ENCODE results near the gene DTNA.
"Not testable (repeated sequence)": the region's sequence is repeated elsewhere in the genome, so short reads cannot be mapped to it uniquely, and the experiment has no call there.

Gene DTNA

DNA sequence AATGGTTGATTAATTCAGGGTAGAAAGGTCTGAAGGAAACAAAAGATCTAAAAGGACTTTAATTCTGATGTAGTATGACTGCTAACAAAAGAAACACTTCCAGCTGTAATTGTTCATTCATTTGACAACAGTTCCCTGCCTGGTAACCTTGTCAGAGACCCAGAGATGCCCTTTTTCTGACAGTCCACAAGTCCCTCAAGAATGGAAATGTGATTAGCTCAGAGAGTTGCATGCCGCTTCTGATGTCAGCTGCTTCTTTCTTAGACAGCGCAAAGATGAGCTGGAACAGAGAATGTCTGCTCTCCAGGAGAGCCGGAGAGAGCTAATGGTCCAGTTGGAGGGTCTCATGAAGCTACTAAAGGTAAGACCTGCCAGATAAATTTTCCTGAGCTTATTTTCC is 153.6 kb downstream of the DTNA start:
- no peak for DNase-seq

DNA sequence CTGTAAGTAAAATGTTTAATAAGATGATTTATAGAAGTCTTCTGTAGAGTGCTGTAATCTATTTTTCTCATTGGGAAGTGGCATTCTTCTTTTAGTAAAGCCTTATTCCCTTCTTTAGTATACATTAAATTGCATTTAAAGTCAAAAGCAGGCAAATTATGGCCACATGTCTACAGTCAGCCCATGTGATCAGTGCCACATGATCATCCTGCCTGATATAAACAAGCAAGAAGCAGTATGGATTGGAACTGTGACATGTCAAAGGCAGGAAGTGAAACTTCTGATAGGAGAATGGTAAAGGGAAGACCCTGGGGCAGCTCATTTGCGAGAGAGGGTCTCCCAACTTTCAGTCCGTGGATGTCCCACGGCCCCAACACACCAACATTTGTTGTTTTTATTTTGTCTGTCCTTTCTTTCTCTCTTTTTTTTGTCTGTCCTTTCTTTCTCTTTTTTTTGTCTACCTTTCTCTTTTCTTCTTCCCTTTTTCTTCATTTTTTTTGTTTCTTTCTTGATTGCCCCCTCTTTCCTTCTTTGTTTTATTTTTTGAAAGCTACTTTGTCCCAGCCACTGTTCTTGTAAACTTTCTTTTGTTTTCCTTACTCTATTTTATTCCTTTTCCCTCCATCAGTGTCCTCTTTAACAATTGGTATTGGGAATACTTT is 154.9 kb downstream of the DTNA start:
- DNase-seq: no peak

DNA sequence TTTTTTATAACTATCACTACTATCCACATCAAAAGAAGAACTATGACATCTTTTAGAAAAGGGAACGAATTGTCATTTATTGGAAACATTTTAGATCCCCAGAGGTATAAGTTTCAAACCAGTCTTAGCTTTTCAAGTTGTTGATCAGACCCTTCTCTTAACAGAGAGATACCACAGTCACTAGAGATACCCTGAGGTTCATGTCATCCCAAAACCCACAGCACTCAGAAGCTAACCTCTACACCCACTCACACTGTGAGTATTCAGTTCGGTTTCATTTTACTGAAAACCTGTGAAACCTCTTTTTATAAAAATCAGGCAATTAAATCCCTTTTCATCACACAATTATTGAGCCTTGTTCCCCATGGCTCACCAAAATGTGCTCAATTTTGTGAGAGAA is 156.2 kb downstream of the DTNA start:
- no peak for DNase-seq

DNA sequence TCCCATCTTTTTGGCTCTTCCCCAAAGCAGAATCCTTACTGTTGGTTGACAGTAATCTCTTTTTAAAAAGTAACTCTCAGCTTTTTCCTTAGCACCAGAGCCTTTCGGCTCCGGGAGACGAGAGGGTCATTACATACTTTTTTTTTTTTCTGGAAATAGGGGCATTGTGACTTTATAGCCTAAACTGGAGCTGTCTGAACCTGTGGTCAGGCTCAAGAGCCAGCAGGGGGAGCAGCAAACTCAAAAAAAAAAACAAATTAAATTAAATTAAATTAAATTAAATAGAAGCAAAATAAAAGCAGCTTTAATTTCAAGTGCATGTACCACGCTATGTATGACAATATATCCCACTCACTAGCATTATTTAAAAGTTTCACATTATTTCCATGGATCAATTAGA is 156.6 kb downstream of the DTNA start:
- peak in 1 of 3 experiments; percentile 28 for DNase-seq

DNA sequence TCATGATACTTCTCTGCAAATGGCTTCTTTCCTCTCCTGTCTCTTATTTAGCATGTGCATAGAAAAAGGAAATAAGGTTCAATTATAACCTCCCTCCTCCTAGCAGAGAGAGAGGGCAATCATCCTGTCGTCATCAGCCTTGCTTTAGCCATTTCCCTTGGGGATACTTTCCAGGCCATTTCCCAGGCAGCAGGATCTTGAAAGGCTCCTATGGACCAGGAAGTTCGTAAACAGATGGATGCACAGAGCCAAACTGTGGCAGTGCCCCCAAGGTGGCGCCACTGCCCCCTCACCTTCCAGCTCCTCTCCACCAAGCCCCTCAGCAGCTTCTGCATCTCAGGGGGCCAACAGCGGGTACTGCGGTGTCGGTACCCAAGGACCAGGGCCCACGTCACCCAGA is 157.4 kb downstream of the DTNA start:
- peak; percentile 10 to 69 (median 50) for DNase-seq

DNA sequence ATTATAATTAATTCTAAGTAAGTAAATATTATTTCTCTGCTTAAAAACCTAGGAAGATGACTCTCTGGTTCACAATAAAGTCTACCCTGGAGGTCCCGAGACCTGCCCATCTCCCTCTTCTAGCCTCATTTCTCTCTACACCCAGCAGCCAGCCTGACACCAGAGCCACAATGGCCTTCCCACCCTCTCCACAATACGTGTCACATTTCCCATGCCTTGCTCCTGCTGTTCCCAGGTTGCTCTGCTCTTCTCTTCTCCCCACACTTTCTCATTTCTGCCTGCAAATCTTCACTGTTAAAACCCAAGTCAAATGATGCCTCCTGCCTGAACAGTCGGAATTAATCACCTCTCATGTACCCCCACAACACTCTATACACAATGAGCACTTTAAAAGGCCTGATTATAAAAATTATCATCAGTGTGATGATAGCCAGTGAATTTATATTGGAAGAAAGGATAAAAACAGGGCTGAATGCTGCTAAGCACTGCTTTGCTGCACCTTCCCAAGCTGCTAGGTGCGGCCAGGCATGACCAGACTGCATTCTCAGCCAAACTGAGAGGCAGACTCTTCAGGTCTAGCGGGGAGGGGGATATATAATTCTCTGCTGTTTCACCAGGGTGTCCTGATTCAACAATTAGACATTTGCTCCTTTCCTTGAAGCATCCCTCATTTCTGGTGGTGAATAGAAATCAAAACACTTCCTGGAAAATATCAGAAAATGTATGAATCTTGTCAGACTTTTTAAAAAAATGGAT is 160.6 kb downstream of the DTNA start:
- peak in 2 of 3 experiments; percentile 46 to 47 for DNase-seq

DNA sequence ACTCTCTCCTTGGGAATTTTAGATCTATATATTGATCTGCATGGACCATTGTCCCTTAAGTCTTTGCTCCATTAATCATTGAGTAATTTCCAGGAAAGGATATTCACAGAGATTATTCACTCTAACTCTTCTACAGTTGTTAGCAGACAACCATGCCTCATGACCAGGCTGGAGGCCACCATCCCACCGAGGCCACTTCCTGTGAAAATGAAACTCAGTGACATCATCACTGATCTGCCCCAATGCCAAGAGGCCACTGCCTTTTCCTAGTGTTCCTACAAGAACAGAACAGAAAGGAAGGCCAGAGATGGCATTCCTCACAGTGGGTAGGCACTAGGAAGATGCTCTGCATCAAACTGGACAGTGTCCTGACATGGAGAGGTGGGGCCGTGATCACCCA is 161.3 kb downstream of the DTNA start:
- no peak for DNase-seq

DNA sequence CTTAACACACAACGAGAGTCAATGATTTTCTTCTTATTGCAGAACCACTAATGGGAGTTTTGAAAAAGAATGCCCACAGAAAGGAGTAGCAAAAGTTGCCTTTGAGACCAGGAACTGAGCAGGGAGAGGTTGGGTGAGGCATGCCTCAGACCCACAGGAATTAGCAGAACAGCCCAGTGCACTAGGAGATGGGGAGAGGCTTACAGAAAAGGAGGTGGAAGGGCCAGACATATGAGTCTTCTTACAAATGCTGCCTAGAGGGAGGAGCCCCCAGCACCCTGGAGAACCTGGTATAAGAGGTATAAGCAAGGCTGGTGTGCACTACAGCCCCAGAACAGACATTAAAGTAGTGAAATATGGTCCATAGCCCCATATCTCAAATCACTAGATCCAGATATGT is 162.0 kb downstream of the DTNA start:
- DNase-seq: no peak

DNA sequence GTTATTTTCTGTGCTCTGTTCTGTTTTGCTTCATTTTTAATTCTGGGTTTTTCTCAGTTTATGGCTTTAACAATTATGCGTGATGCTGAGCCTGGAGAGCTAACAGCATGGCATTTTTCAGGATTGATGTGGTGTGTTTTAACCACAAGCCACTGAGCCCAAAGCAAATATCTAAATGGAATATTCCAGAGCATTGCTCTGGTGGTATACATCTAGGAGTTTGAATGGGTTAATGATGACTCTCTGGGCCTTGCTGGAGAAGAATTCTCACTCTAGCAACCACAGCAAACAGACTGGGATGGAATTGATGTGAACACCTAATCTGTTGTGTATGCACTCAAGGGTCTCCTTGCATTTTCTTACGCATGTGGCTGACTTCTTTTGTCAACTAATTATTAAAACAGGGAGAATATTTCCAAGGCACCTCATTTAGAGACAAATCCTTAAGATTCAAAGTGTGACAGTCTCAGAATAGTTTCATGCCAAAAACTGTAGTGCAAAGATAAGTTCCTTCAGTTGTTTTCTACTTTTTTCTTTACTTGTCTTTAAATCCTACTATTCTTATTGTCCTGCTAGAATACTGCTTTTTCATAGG is 164.0 kb downstream of the DTNA start:
- no peak for DNase-seq

DNA sequence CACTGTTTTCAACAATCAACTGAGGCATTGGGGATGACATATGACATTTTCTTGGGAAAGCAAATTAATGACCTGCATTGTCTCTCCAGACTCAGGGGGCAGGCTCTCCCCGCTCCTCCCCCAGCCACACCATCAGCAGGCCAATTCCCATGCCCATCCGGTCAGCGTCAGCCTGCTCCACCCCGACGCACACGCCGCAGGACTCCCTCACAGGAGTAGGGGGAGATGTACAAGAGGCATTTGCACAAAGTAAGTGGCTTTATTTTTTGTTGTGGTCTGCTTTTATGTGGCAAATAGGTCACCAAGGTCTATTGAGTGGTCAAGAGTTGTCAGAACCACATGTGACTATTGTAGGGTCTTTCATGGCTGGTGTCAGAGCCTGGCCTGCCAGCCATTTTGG is 165.1 kb downstream of the DTNA start:
- no peak for DNase-seq

DNA sequence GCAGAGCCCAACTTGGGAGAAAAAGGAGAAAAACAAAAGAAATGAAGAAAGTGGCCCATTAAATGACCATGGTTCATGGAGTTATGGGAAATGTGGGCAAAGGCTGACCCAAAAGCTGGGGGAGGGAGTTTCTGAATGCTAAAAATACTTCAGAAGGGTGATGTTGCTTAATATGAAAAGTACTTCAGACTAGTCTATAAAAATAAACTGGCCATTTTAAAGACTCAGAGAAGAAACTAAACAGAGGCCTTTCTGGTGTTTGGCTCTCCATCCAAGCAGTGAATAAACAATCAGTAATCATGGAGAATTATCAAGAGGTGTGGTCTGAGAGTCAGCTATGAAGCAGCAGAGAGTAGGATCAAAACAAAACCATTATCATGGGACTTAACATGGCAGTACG is 170.3 kb downstream of the DTNA start:
- no peak for DNase-seq

DNA sequence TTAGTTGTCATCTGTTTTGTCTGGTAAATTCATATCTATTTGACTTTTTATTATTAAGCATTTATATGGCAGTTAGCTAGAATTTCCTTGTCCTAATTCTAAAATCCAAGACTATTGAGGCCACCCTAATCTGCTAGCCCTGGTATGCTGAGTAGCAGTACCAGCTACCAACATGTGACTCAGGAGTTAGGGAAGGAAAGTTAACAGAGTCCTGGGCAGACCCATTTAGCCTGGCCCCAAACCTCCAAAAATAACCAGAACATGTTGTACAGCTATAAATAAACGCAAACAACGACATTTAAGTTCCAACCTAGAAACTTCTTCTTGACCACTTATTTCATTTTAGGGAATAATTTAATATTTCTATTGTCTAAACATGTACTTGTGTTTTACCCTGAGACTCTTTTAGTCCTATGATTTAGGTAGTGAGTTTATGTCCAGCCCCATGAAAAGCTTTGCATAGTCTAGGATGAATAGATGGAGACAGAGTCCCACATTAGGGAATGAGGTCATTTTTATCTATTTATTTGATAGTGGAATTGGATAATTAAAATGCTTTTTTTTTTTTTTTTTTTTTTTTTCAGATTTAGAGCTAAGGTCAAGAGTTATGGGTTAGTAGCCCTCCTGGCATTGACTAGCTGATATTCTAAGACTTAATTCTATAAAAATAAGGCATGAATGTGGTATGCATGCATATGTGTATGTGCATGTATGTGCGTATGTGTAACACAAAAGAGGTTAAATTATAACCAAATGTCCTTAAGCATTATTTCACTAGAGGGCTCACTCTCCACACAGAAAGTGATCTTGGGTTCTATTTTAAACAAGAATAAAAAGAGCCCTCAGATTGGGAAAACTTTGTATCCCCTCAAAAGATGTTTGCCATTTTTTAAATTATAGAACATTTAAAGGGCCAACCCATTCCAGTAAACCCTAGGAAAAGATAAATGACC is 171.1 kb downstream of the DTNA start:
- peak in 1 of 3 experiments; percentile 24 for DNase-seq

DNA sequence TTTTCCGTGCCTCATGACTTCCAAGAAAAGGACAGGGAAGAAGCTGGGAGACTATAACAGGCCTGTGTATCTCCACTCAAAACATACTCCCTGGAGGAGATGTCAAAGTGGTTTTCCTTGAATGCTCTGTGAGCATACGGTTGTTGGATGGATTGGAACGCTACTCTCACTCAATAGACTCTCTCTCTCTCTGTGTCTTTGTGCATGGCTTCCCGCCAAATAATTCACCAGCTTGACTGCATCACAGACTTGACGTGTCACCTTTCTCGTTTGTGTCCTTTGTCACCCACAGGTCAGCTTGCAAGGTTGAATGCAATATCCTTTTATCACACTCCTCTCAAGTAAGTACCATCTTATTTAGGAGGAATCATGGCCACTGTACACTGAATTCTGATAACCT is 174.3 kb downstream of the DTNA start:
- no peak for DNase-seq

DNA sequence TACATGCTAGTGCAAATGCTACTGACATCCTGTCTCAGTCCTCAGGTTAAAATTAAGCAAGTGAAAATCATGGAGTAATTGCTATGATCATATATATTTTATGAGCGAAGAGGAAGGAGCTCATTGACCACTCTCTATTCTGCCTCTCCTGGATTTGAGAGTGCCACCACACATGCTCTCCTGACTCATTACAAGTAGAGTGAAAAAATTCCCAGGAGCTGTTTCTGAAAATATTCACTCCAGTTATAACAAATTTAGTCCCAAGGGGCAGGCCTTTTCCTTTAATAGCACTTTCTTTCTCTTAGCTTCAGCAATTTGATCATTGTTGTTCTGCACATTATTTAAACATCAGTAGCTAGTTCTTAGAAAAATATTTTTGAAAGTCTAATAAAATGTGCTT is 176.1 kb downstream of the DTNA start:
- no peak for DNase-seq

DNA sequence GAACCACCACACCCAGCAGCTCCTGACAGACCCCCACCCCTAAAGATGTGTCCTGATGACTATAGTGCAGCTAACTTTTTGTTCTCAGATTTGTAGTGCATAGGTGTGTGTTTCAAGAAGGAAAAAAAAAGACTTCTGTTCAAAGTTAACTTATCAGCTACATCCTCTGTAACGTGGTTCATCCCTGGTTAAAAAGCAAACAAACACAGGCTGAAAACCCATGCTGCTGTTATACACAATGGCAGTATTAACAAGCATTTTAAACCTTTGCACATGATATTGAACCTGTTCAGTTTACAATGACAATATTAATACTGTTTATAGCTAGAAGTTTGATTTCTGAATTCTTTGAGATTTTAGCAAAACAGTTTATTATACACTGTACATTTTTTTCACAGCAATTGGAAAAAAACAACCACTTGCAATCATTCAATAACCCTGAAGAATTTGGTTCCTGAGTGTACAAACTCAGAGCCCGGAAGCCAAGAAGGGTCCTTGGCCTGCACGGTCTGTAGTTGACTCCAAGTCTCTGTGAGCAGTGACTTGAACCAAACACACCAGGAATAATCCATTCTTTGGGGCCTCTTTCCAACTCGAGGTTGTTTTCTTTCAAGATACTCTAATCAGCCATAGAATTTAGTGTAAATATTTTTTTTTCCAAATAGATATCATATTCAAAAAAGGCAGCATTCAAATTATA is 177.9 kb downstream of the DTNA start:
- no peak for DNase-seq

DNA sequence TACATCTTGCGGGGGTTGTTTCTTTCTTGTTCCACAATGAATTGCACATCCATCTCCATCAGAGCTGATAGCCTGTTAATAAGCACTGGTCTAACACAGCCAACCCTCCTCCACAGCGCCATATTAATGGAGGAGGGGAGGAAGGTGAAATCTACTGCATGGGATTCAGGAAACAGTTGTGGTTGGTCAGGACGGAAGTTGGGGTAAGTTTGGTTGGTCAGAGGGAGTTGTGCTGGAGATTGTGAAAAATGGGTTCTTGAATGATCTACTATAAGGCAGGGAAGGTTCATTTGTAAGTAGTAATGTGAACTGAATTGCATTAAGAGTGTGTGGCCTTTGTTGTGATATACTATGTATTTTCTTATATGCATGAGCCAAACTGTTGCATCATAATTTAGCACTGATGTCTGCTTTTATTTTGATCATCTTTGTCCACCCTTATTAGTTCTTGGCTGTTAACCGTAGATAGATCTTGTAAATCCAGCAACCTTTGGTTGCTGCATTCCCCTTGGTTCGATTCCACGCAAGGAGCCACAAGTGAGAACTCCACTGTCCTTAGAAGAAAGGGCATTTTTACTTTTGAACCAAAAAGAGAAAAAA is 180.5 kb downstream of the DTNA start:
- no peak for DNase-seq

DNA sequence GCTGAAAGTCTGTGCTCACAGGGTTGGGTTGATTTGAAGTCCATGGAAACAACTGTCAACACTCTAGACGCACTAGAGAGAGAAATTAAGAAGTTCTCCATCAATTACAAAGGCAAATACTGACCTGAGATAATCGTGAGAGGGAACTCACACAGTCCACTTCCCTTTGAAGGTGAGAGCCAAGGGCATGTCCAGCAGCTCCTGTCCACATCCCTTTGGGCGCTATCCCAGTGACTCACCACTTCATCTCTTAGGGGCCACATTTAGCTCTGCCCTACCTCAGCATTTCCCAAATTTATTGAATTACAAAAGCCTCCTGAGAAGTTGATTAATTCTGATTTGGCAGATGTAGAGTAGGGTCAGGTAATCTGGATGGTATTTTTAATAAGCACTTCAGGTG is 182.3 kb downstream of the DTNA start:
- no peak for DNase-seq

DNA sequence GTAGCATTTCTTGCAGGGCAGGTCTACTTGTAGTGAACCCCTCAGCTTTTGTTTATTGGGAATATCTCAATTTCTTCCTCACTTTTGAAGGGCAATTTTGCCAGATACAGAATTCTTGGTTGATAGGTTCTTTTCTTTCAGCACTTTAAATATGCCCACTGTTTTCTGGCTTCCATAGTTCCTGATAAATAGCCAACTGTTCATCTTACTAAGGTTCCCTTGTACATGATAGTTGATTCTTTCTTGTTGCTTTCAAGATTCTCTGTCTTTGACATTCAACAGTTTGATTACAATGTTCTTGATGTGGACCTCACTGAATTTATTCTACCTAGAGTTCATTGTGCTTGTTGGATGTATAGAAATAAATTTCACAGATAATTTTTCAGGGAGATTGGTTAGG is 183.1 kb downstream of the DTNA start:
- no peak for DNase-seq

DNA sequence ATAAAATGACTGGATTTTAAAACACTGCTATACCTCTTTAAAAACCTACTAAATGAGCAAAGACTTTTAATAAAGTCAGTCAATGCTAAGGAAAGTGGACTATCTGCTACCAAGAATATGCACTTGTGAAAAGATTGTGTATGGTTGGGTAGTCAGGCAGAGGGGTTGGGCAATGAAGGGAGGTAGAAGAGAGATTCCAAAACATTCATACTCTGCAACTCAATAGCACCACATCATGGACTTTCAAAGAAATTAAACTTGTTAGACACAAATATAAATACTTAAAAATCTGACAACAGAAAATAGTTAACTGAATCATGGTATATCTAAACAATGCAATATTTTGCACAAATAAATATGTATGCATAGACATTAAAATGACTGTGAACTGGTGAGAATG is 191.2 kb downstream of the DTNA start:
- DNase-seq: peak in 1 of 3 experiments; percentile 13

DNA sequence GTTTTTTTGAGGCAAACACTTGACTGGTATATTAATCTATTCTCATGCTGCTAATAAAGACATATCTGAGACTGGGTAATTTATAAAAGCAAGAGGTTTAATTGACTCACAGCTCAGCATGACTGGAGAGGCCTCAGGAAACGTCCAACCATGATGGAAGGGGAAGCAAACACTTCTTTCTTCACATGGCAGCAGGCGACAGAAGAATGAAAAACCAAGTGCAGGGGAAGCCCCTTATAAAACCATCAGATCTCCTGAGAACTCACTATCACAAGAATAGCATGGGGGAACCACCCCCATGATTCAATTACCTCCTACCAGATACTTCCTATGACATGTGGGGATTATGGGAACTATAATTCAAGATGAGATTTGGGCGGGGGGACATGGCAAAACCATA is 194.9 kb downstream of the DTNA start:
- DNase-seq: peak in 1 of 3 experiments; percentile 10

DNA sequence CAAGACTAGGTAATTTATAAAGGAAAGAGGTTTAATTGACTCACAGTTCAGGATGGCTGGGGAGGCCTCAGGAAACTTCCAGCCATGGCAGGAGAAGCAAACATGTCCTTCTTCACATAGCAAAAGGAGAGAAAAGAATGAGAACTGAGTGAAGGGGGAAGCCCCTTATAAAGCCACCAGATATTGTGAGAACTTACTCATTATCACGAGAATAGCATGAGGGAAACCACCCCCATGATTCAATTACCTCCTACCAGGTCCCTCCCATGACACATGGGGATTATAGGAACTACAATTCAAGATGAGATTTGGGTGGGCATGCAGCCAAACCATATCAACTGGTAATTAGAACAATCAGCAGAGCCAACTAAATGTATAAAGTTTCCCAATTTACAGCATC is 196.9 kb downstream of the DTNA start:
- DNase-seq: not testable (repeated sequence)
